ENCODE data around the gene CHST8.

CHST8 gene

GRCh38 chr19:33630880-33631608 lies 9.3 kb downstream of the CHST8 start:
- no peaks in the 10 kb centered on the region for H3K27me3 ChIP-seq (replicated peaks)
- DNase-seq, result no peak
- TF ChIP-seq CTCF (IDR thresholded peaks at IDR 0.05; ENCODE audit: low read depth, low read length, missing control alignments), result no peak
- in situ Hi-C loops (cut with HindIII; ENCODE audit: low pct_ligation_motif_present, low sequenced_read_pairs), result no loop called here
- H3K27ac ChIP-seq, result no peak overlapping the region
- no peak overlapping the region for H3K4me3 ChIP-seq (ENCODE audit: low read depth, low read length)
- H3K36me3 ChIP-seq (replicated peaks), result no peaks in the 10 kb centered on the region

- TF ChIP-seq CTCF (IDR thresholded peaks at IDR 0.05; ENCODE audit: low read depth, low read length, missing control alignments), result no peak
- H3K36me3 ChIP-seq (replicated peaks), result no peaks in the 10 kb centered on the region
- no peak overlapping the region for H3K27ac ChIP-seq
- in situ Hi-C loops (cut with HindIII; ENCODE audit: low pct_ligation_motif_present, low sequenced_read_pairs), result no loop called here
- no peaks in the 10 kb centered on the region for H3K27me3 ChIP-seq (replicated peaks)
- no peak for DNase-seq
- H3K4me3 ChIP-seq (ENCODE audit: low read depth, low read length), result no peak overlapping the region
These were observed 9.8 kb downstream of the CHST8 start for GRCh38 chr19:33631609-33631973.

GRCh38 chr19:33634361-33635091 lies 12.8 kb downstream of the CHST8 start:
- Histone ChIP-seq H3K4me3 (ENCODE audit: low read depth, low read length) (no peak overlapping the region), H3K36me3 (replicated peaks) (no peaks in the 10 kb centered on the region), H3K27ac (no peak overlapping the region), H3K27me3 (replicated peaks) (no peaks in the 10 kb centered on the region)
- TF ChIP-seq CTCF (IDR thresholded peaks at IDR 0.05; ENCODE audit: low read depth, low read length, missing control alignments), result no peak
- no peak for DNase-seq
- in situ Hi-C loops (cut with HindIII; ENCODE audit: low pct_ligation_motif_present, low sequenced_read_pairs), result no loop called here

- Histone ChIP-seq H3K4me3 (ENCODE audit: low read depth, low read length) (no peak overlapping the region), H3K27ac (no peak overlapping the region), H3K27me3 (replicated peaks) (no peaks in the 10 kb centered on the region), H3K36me3 (replicated peaks) (no peaks in the 10 kb centered on the region)
- in situ Hi-C loops (cut with HindIII; ENCODE audit: low pct_ligation_motif_present, low sequenced_read_pairs), result no loop called here
- DNase-seq, result no peak
- TF ChIP-seq CTCF (IDR thresholded peaks at IDR 0.05; ENCODE audit: low read depth, low read length, missing control alignments), result no peak
These were observed 16.6 kb downstream of the CHST8 start for GRCh38 chr19:33638167-33639034.

GRCh38 chr19:33639035-33639681 lies 17.4 kb downstream of the CHST8 start:
- in situ Hi-C loops (cut with HindIII; ENCODE audit: low pct_ligation_motif_present, low sequenced_read_pairs), result no loop called here
- Histone ChIP-seq H3K27ac (no peak overlapping the region), H3K4me3 (ENCODE audit: low read depth, low read length) (no peak overlapping the region), H3K36me3 (replicated peaks) (no peaks in the 10 kb centered on the region), H3K27me3 (replicated peaks) (no peaks in the 10 kb centered on the region)
- no peak for DNase-seq
- no peak for TF ChIP-seq CTCF (IDR thresholded peaks at IDR 0.05; ENCODE audit: low read depth, low read length, missing control alignments)
